Prostate gland (tissue), 2 donors: Measurements from ENCODE around the gene ZNF277.

Source experiments
- POLR2A ChIP-seq: fragments of 450-650 bp; IDR thresholded peaks from one replicate; pipeline ENCODE4 v1.6.1; 2016; ENCODE audit warnings: antibody characterized with exemption, mild to moderate bottlenecking
- TF ChIP-seq, protein P1 (sequence below), 4 experiments: fragments of 200-600 bp in 2 of 4; fragments of 450-650 bp in 2 of 4; sonication (generic) in 2 of 4; IDR thresholded peaks; 1 replicate in 3 of 4; 2 replicates in 1 of 4; pipeline ENCODE4 v1.5.1; 2016 to 2019; ENCODE audit warnings: antibody characterized with exemption in 4 of 4, mild to moderate bottlenecking in 2 of 4, moderate library complexity in 2 of 4

DNA sequence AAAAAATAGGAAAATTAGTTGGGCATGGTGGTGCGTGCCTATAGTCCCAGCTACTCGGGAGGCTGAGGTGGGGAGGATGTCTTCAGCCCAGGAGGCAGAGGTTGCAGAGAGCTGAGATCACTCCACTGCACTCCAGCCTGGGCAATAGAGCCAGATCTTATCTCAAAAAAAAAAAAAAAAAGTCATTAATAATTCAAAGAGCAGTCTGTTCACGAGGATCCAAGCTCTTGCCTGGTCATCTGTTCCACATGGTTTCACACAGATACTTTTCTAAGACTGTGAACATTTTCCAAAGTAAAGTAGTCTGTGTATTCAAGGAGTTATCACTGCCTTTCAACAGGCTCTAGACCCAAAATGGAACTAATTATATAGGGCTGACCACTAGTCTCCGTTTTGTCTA, 86.9 kb downstream of the ZNF277 start:
- TF ChIP-seq, protein P1, sequence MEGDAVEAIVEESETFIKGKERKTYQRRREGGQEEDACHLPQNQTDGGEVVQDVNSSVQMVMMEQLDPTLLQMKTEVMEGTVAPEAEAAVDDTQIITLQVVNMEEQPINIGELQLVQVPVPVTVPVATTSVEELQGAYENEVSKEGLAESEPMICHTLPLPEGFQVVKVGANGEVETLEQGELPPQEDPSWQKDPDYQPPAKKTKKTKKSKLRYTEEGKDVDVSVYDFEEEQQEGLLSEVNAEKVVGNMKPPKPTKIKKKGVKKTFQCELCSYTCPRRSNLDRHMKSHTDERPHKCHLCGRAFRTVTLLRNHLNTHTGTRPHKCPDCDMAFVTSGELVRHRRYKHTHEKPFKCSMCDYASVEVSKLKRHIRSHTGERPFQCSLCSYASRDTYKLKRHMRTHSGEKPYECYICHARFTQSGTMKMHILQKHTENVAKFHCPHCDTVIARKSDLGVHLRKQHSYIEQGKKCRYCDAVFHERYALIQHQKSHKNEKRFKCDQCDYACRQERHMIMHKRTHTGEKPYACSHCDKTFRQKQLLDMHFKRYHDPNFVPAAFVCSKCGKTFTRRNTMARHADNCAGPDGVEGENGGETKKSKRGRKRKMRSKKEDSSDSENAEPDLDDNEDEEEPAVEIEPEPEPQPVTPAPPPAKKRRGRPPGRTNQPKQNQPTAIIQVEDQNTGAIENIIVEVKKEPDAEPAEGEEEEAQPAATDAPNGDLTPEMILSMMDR (IDR thresholded peaks at IDR 0.05), result no peak
- TF ChIP-seq POLR2A, result no peak
